Measurements from ENCODE around the gene GNG12. TPM values are rescaled to one million over a fixed set of nuclear protein-coding genes. Genes with fewer than 3 reads are reported as not detected.

The GNG12 gene
- total RNA-seq, 1 experiment from 2014 or later, result 211 TPM

- no peak for DNase-seq (ENCODE audit: low read depth)
Measured at GRCh38 chr1:67815303-67816094, 17.8 kb downstream of the GNG12 start.

- DNase-seq (ENCODE audit: low read depth), result peak; percentile 78
Measured at GRCh38 chr1:67814121-67814772, 19.0 kb downstream of the GNG12 start.

GRCh38 chr1:67812226-67812625 is 21.0 kb downstream of the GNG12 start:
- DNase-seq (ENCODE audit: low read depth), result no peak

- DNase-seq (ENCODE audit: low read depth), result no peak
Measured at GRCh38 chr1:67811781-67812180, 21.5 kb downstream of the GNG12 start.

- DNase-seq (ENCODE audit: low read depth), result no peak
Measured at GRCh38 chr1:67809887-67810286, 23.4 kb downstream of the GNG12 start.

GRCh38 chr1:67807282-67807681 is 26.0 kb downstream of the GNG12 start:
- DNase-seq (ENCODE audit: low read depth), result no peak

- DNase-seq (ENCODE audit: low read depth), result no peak
Measured at GRCh38 chr1:67804710-67805109, 28.6 kb downstream of the GNG12 start.

- DNase-seq (ENCODE audit: low read depth), result peak; percentile 46
Measured at GRCh38 chr1:67803380-67804279, 29.6 kb downstream of the GNG12 start.

- DNase-seq (ENCODE audit: low read depth), result no peak
Measured at GRCh38 chr1:67802565-67802964, 30.7 kb downstream of the GNG12 start.

GRCh38 chr1:67801903-67802302 is 31.4 kb downstream of the GNG12 start:
- DNase-seq (ENCODE audit: low read depth), result peak; percentile 91

GRCh38 chr1:67795179-67795912 is 37.9 kb downstream of the GNG12 start:
- DNase-seq (ENCODE audit: low read depth), result peak; percentile 68

GRCh38 chr1:67793562-67793961 is 39.7 kb downstream of the GNG12 start:
- peak; percentile 60 for DNase-seq (ENCODE audit: low read depth)

- peak; percentile 49 for DNase-seq (ENCODE audit: low read depth)
Measured at GRCh38 chr1:67792741-67793458, 40.4 kb downstream of the GNG12 start.

- peak; percentile 93 for DNase-seq (ENCODE audit: low read depth)
Measured at GRCh38 chr1:67792103-67792502, 41.2 kb downstream of the GNG12 start.

- DNase-seq (ENCODE audit: low read depth), result peak; percentile 97
Measured at GRCh38 chr1:67791686-67792085, 41.6 kb downstream of the GNG12 start.

GRCh38 chr1:67791261-67791660 is 42.0 kb downstream of the GNG12 start:
- no peak for DNase-seq (ENCODE audit: low read depth)

- DNase-seq (ENCODE audit: low read depth), result no peak
Measured at GRCh38 chr1:67790201-67790692, 43.0 kb downstream of the GNG12 start.

GRCh38 chr1:67789551-67789950 is 43.7 kb downstream of the GNG12 start:
- no peak for DNase-seq (ENCODE audit: low read depth)

- DNase-seq (ENCODE audit: low read depth), result no peak
Measured at GRCh38 chr1:67788904-67789303, 44.4 kb downstream of the GNG12 start.

- no peak for DNase-seq (ENCODE audit: low read depth)
Measured at GRCh38 chr1:67788238-67788790, 45.0 kb downstream of the GNG12 start.

Measured in M059J (cell line).